GM12892 (cell line): ENCODE measurements around the gene KRTAP4-8. TPM values are rescaled to one million over a fixed set of nuclear protein-coding genes. Genes with fewer than 3 reads are reported as not detected.
"Not testable (repeated sequence)": the region's sequence is repeated elsewhere in the genome, so short reads cannot be mapped to it uniquely, and the experiment has no call there.

Source experiments
- DNase-seq: peaks from one replicate; pipeline ENCODE4 v3.0.0; 2011; ENCODE audit not compliant: insufficient read length
- FAIRE-seq: peaks from 2 replicates; lab custom pipeline; 2011; peaks lifted over from hg19 to GRCh38; lab: Jason Lieb, UNC
- POLR2A ChIP-seq: IDR thresholded peaks from 2 replicates; pipeline ENCODE4 v1.6.1; 2011; ENCODE audit warnings: low read depth, low read length, control low read depth
- POLR2AphosphoS5 ChIP-seq: IDR thresholded peaks from 2 replicates; pipeline ENCODE4 v1.6.1; 2011; ENCODE audit warnings: low read depth, low read length, control low read depth
- TAF1 ChIP-seq: IDR thresholded peaks from 2 replicates; pipeline ENCODE4 v1.6.1; 2011; ENCODE audit warnings: low read depth, mild to moderate bottlenecking, control low read depth, low read length, borderline replicate concordance
- polyA plus RNA-seq: library from polyadenylated mRNA; unstranded; fragments of >200 nt; gene quantifications from one replicate; pipeline ENCODE4 v1.2.1, GENCODE V29; 2012; ENCODE audit warnings: missing spikeins, inconsistent platforms; ENCODE audit not compliant: missing spikeins

KRTAP4-8 gene
- not detected for polyA plus RNA-seq

GRCh38 chr17:41098042-41098441, at the start of gene KRTAP4-8:
Gene KRTAP4-8, minus strand, starts transcription at chr17:41098142. Its CDS starts 58 bp downstream, at chr17:41098084.
- TF ChIP-seq POLR2AphosphoS5 = no peak
- TF ChIP-seq POLR2A = no peak
- TF ChIP-seq TAF1 = no peak
- no peak for DNase-seq
- no peak for FAIRE-seq

GRCh38 chr17:41145261-41145660, 47.3 kb upstream of the KRTAP4-8 start:
- no peak for TF ChIP-seq TAF1
- TF ChIP-seq POLR2AphosphoS5 = no peak
- FAIRE-seq (no peak), DNase-seq (no peak)

GRCh38 chr17:41144846-41145245, 46.9 kb upstream of the KRTAP4-8 start:
- no peak for TF ChIP-seq POLR2AphosphoS5
- no peak for TF ChIP-seq TAF1
- no peak for TF ChIP-seq POLR2A
- DNase-seq = no peak
- no peak for FAIRE-seq

GRCh38 chr17:41141361-41141760, 43.4 kb upstream of the KRTAP4-8 start:
- DNase-seq = no peak
- TF ChIP-seq POLR2A (no peak), POLR2AphosphoS5 (no peak), TAF1 (no peak)
- no peak for FAIRE-seq

GRCh38 chr17:41140360-41141131, 42.6 kb upstream of the KRTAP4-8 start, which contains the start of gene KRTAP4-6:
Gene KRTAP4-6, minus strand, starts transcription at chr17:41140544. Its CDS starts 57 bp downstream, at chr17:41140487.
- DNase-seq = no peak
- TF ChIP-seq TAF1 = no peak
- no peak for TF ChIP-seq POLR2AphosphoS5
- no peak for TF ChIP-seq POLR2A
- FAIRE-seq = no peak

- not testable (repeated sequence) for FAIRE-seq, DNase-seq
Measured at GRCh38 chr17:41139865-41140264, 41.9 kb upstream of the KRTAP4-8 start.

GRCh38 chr17:41133880-41134735, 36.2 kb upstream of the KRTAP4-8 start:
- DNase-seq (no peak), FAIRE-seq (no peak)
- no peak for TF ChIP-seq POLR2A
- no peak for TF ChIP-seq POLR2AphosphoS5
- no peak for TF ChIP-seq TAF1

- no peak for TF ChIP-seq TAF1
- TF ChIP-seq POLR2AphosphoS5 = no peak
- no peak for TF ChIP-seq POLR2A
- no peak for DNase-seq
- no peak for FAIRE-seq
Measured at GRCh38 chr17:41131979-41132378, 34.0 kb upstream of the KRTAP4-8 start.

GRCh38 chr17:41127371-41127770, 29.4 kb upstream of the KRTAP4-8 start:
- FAIRE-seq = no peak
- TF ChIP-seq POLR2A = no peak
- TF ChIP-seq POLR2AphosphoS5 = no peak
- TF ChIP-seq TAF1 = no peak
- DNase-seq = no peak

- no peak for FAIRE-seq
- no peak for DNase-seq
Measured at GRCh38 chr17:41126412-41126811, 28.5 kb upstream of the KRTAP4-8 start.

GRCh38 chr17:41125064-41125463, 27.1 kb upstream of the KRTAP4-8 start:
- FAIRE-seq = no peak
- TF ChIP-seq POLR2A (no peak), POLR2AphosphoS5 (no peak), TAF1 (no peak)
- no peak for DNase-seq

More at GRCh38 chr17:41126412-41126811, 28.5 kb upstream of the KRTAP4-8 start:
- TF ChIP-seq TAF1 (no peak), POLR2A (no peak), POLR2AphosphoS5 (no peak)

GRCh38 chr17:41123991-41124371, 26.0 kb upstream of the KRTAP4-8 start, which contains the start of gene KRTAP4-12:
Gene KRTAP4-12, minus strand, starts transcription at chr17:41124182. Its CDS starts 60 bp downstream, at chr17:41124122.
- FAIRE-seq, DNase-seq: not testable (repeated sequence)

GRCh38 chr17:41123292-41123990, 25.5 kb upstream of the KRTAP4-8 start:
- FAIRE-seq = not testable (repeated sequence)

More at GRCh38 chr17:41123292-41123990, 25.5 kb upstream of the KRTAP4-8 start:
- DNase-seq = not testable (repeated sequence)
